Loucy (cell line): Measurements from ENCODE around the gene COX7B.
A peak's percentile ranks its signal among the peaks of the same experiment; 100 is the strongest.

Experiments used
- H2AFZ ChIP-seq: fragments of 200-600 bp; sonication (generic); 2 replicates; pipeline ENCODE4 v1.6.0; 2016; ENCODE audit warnings: antibody characterized with exemption, mild to moderate bottlenecking, low read length, moderate library complexity
- H3F3A ChIP-seq: fragments of 200-600 bp; 2 replicates; pipeline ENCODE4 v1.6.0; 2016; ENCODE audit warnings: antibody characterized with exemption, low read depth, mild to moderate bottlenecking
- H3K27me3 ChIP-seq: fragments of 200-600 bp; sonication (generic); 2 replicates; pipeline ENCODE4 v1.6.1; 2014; ENCODE audit warnings: low read length, mild to moderate bottlenecking; ENCODE audit not compliant: insufficient read depth, poor library complexity, severe bottlenecking
- H3K36me3 ChIP-seq: fragments of 200-600 bp; sonication (generic); 2 replicates; pipeline ENCODE4 v1.6.1; 2016; ENCODE audit warnings: low read length; ENCODE audit not compliant: insufficient read depth
- H3K4me1 ChIP-seq: fragments of 200-600 bp; sonication (generic); 2 replicates; pipeline ENCODE4 v1.5.1; 2014; ENCODE audit warnings: low read length, mild to moderate bottlenecking; ENCODE audit not compliant: insufficient read depth, poor library complexity, severe bottlenecking
- H3K4me2 ChIP-seq: fragments of 200-600 bp; sonication (generic); 2 replicates; pipeline ENCODE4 v1.6.0; 2014; ENCODE audit warnings: antibody characterized with exemption, low read length, low read depth, mild to moderate bottlenecking; ENCODE audit not compliant: poor library complexity, severe bottlenecking
- H3K4me3 ChIP-seq: fragments of 200-600 bp; sonication (generic); 2 replicates; pipeline ENCODE4 v1.5.1; 2014; ENCODE audit warnings: low read length, mild to moderate bottlenecking, mixed read lengths; ENCODE audit not compliant: poor library complexity, severe bottlenecking
- H3K79me2 ChIP-seq: fragments of 200-600 bp; sonication (generic); 2 replicates; pipeline ENCODE4 v1.6.1; 2014; ENCODE audit warnings: low read length; ENCODE audit not compliant: insufficient read depth
- H3K9ac ChIP-seq: fragments of 200-600 bp; sonication (generic); 2 replicates; pipeline ENCODE4 v1.6.0; 2014; ENCODE audit warnings: mild to moderate bottlenecking, low read depth, low read length, moderate library complexity; ENCODE audit not compliant: poor library complexity, severe bottlenecking
- H3K9me2 ChIP-seq: fragments of 200-600 bp; sonication (generic); replicated peaks from 2 replicates; pipeline ENCODE4 v1.6.1; 2016; ENCODE audit warnings: low read depth, low read length, mixed read lengths
- H3K9me3 ChIP-seq: fragments of 200-600 bp; sonication (generic); 2 replicates; pipeline ENCODE4 v1.6.1; 2014; ENCODE audit warnings: mild to moderate bottlenecking, antibody characterized with exemption, low read length, low read depth; ENCODE audit not compliant: insufficient read depth
- H4K20me1 ChIP-seq: fragments of 200-600 bp; sonication (generic); 2 replicates; pipeline ENCODE4 v1.6.0; 2014; ENCODE audit warnings: antibody characterized with exemption, low read length, mild to moderate bottlenecking; ENCODE audit not compliant: insufficient read depth, poor library complexity, severe bottlenecking
- EZH2phosphoT487 ChIP-seq: fragments of 200-600 bp; IDR thresholded peaks from 2 replicates; pipeline ENCODE4 v1.6.1; 2018; ENCODE audit warnings: antibody characterized with exemption, mild to moderate bottlenecking, moderate library complexity, borderline replicate concordance
- TF ChIP-seq, protein P1 (sequence below): fragments of 200-600 bp; sonication (generic); conservative IDR thresholded peaks from 2 replicates; pipeline ENCODE4 v1.5.1; 2014; ENCODE audit warnings: mild to moderate bottlenecking, antibody characterized with exemption, low read length

The COX7B gene

DNA sequence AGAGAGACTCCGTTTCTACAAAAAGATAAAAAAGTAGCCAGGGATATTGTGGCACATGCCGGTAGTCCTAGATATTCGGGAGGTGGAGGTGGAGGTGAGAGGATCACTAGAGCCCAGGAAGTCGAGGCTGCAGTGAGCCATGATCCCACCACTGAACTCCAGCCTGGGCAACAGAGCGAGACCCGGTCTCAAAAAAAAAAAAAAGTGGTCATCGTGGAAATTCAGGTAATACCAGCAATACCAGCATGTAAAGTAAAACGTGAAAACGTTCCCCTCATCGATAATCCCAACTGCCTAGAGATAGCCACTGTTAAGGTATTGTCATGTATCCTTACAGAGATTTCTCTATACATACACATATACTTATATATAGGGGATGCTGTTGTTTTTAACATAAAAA, 5.6 kb upstream of the COX7B start:
- H3K9me3 ChIP-seq = no peaks in the 10 kb centered on the region
- no peaks in the 10 kb centered on the region for H3K27me3 ChIP-seq
- no peaks in the 10 kb centered on the region for H3K36me3 ChIP-seq
- no peaks in the 10 kb centered on the region for H3K9me2 ChIP-seq
- peak overlapping the region; percentile 88 for H3K4me3 ChIP-seq
- peaks cover 18% of the 10 kb centered on the region for H4K20me1 ChIP-seq
- no peaks in the 10 kb centered on the region for H3K4me1 ChIP-seq
- H3K9ac ChIP-seq = peak overlapping the region; percentile 81
- H3K79me2 ChIP-seq = peaks cover 53% of the 10 kb centered on the region
- H3F3A ChIP-seq = no peaks in the 10 kb centered on the region
- TF ChIP-seq, protein P1, sequence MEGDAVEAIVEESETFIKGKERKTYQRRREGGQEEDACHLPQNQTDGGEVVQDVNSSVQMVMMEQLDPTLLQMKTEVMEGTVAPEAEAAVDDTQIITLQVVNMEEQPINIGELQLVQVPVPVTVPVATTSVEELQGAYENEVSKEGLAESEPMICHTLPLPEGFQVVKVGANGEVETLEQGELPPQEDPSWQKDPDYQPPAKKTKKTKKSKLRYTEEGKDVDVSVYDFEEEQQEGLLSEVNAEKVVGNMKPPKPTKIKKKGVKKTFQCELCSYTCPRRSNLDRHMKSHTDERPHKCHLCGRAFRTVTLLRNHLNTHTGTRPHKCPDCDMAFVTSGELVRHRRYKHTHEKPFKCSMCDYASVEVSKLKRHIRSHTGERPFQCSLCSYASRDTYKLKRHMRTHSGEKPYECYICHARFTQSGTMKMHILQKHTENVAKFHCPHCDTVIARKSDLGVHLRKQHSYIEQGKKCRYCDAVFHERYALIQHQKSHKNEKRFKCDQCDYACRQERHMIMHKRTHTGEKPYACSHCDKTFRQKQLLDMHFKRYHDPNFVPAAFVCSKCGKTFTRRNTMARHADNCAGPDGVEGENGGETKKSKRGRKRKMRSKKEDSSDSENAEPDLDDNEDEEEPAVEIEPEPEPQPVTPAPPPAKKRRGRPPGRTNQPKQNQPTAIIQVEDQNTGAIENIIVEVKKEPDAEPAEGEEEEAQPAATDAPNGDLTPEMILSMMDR = no peak
- TF ChIP-seq EZH2phosphoT487 = no peak
- H2AFZ ChIP-seq = no peak overlapping the region
- H3K4me2 ChIP-seq = peak overlapping the region; percentile 75

DNA sequence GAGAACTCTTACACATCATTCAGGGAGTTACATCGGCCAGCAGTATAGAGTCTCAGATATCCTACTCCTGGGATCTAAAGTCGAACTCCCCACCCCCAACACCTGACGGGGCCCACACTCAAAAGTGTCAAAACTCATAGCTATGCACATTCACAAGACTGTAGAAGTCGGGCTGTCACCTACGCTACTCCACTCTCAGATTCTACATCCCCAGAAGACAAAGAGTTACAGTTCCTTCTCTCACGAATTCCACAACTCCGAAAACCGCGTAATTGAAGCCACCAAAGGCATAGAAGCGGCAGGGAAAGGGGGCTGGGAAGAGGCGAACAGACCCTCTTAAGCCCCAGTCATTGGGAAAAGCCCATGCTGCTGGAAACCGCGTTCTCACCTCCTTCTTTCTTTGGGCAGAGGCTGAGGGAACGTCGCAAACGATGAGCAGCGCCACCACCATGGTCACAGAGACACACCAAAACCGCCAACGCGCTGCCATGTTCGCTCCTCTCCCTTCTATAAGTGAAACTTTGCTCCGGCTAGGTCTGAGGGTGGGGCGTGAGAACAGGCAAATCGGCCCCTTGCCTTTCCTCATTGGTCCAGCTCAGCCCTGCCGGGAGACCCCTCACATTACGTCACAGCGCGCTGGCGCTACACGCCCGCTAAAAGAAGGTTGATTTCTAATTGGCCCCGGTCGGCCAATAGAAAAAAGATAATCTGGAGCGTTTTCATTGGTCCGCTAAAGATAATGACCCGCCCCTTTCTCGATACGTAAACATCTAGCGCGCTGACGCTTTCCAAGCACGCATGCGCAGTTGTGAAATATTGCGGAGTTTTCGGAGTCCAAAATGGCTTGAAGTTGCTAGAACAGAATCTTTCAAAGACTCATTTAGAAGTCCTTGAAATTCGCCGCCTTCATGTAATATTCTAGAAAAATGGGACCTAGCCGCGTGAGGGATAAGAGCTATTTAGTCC, 4.1 kb upstream of the COX7B start, which contains the start of gene MAGT1:
MAGT1 (minus strand) TSS at position 515 of the 966 bp plus-strand sequence; CDS start at position 490, 25 bp downstream.
- Histone ChIP-seq H3K27me3 (no peaks in the 10 kb centered on the region), H4K20me1 (peaks cover 17% of the 10 kb centered on the region), H2AFZ (peak within 1 kb of the TSS; percentile 90), H3K4me2 (peak within 1 kb of the TSS; percentile 81), H3K4me1 (no peaks in the 10 kb centered on the region), H3K9me3 (no peaks in the 10 kb centered on the region), H3K4me3 (peak within 1 kb of the TSS; percentile 88), H3K36me3 (no peaks in the 10 kb centered on the region), H3K79me2 (peaks cover 56% of the 10 kb centered on the region), H3K9ac (peak within 1 kb of the TSS; percentile 81), H3K9me2 (no peaks in the 10 kb centered on the region), H3F3A (no peaks in the 10 kb centered on the region)
- TF ChIP-seq EZH2phosphoT487 = no peak
- TF ChIP-seq, protein P1 = no peak

- Histone ChIP-seq H3K9me2 (no peaks in the 10 kb centered on the region), H3K79me2 (peaks cover 42% of the 10 kb centered on the region), H4K20me1 (peaks cover 26% of the 10 kb centered on the region), H3K36me3 (no peaks in the 10 kb centered on the region; the same call in 1 of the 2 replicates), H3K4me3 (peak overlapping the region; percentile 93), H3K4me1 (no peaks in the 10 kb centered on the region), H2AFZ (no peak overlapping the region), H3K4me2 (peak overlapping the region; percentile 96), H3F3A (no peaks in the 10 kb centered on the region), H3K9me3 (no peaks in the 10 kb centered on the region), H3K27me3 (no peaks in the 10 kb centered on the region), H3K9ac (peak overlapping the region; percentile 91)
- TF ChIP-seq, protein P1 = no peak
- TF ChIP-seq EZH2phosphoT487 = no peak
These were observed 1.4 kb downstream of the COX7B start for GRCh38 chrX:77900688-77901087.
